HuH-7.5 (cell line): Measurements from ENCODE around the gene RSAD2.

Experiments used
- DNase-seq: peaks from one replicate; pipeline ENCODE4 v3.0.0; 2011; ENCODE audit warnings: low spot score

The RSAD2 gene

GRCh38 chr2:6905668-6906067 lies 28.1 kb downstream of the RSAD2 start:
- DNase-seq, result no peak

- no peak for DNase-seq
Observed at GRCh38 chr2:6906165-6906741, 28.7 kb downstream of the RSAD2 start.

- no peak for DNase-seq
Observed at GRCh38 chr2:6908291-6908690, 30.7 kb downstream of the RSAD2 start.

GRCh38 chr2:6909431-6910385 lies 32.1 kb downstream of the RSAD2 start:
- no peak for DNase-seq

- DNase-seq, result no peak
Observed at GRCh38 chr2:6911721-6912120, 34.1 kb downstream of the RSAD2 start.

- DNase-seq, result no peak
Observed at GRCh38 chr2:6913415-6914157, 36.0 kb downstream of the RSAD2 start.

GRCh38 chr2:6914828-6915227 lies 37.3 kb downstream of the RSAD2 start:
- DNase-seq, result no peak

- DNase-seq, result no peak
Observed at GRCh38 chr2:6915399-6915798, 37.8 kb downstream of the RSAD2 start.

- DNase-seq, result no peak
Observed at GRCh38 chr2:6916224-6916623, 38.6 kb downstream of the RSAD2 start.

- no peak for DNase-seq
Observed at GRCh38 chr2:6916736-6917070, 39.1 kb downstream of the RSAD2 start.

- DNase-seq, result peak; percentile 74
Observed at GRCh38 chr2:6917071-6917760, 39.6 kb downstream of the RSAD2 start, which contains the start of gene RNF144A. TSS of gene RNF144A (plus strand) at chr2:6917412. CDS start at chr2:6996927, 79,515 bp downstream.

- DNase-seq, result no peak
Observed at GRCh38 chr2:6917761-6918421, 40.3 kb downstream of the RSAD2 start.

- DNase-seq, result no peak
Observed at GRCh38 chr2:6919901-6920742, 42.5 kb downstream of the RSAD2 start.

GRCh38 chr2:6920743-6921064 lies 43.1 kb downstream of the RSAD2 start:
- no peak for DNase-seq

- peak; percentile 50 for DNase-seq
Observed at GRCh38 chr2:6921321-6921922, 43.8 kb downstream of the RSAD2 start.

- DNase-seq, result peak; percentile 43
Observed at GRCh38 chr2:6922201-6922656, 44.7 kb downstream of the RSAD2 start.

- no peak for DNase-seq
Observed at GRCh38 chr2:6923319-6923718, 45.7 kb downstream of the RSAD2 start.

- DNase-seq, result no peak
Observed at GRCh38 chr2:6924101-6924923, 46.7 kb downstream of the RSAD2 start.

GRCh38 chr2:6924924-6925409 lies 47.4 kb downstream of the RSAD2 start:
- DNase-seq, result no peak
